ENCODE measurements around the gene AHRR. TPM values are rescaled to one million over a fixed set of nuclear protein-coding genes. Genes with fewer than 3 reads are reported as not detected.

The AHRR gene
- total and polyA plus RNA-seq, 2 experiments from 2014 or later = 0.27 to 1.8 TPM

DNA sequence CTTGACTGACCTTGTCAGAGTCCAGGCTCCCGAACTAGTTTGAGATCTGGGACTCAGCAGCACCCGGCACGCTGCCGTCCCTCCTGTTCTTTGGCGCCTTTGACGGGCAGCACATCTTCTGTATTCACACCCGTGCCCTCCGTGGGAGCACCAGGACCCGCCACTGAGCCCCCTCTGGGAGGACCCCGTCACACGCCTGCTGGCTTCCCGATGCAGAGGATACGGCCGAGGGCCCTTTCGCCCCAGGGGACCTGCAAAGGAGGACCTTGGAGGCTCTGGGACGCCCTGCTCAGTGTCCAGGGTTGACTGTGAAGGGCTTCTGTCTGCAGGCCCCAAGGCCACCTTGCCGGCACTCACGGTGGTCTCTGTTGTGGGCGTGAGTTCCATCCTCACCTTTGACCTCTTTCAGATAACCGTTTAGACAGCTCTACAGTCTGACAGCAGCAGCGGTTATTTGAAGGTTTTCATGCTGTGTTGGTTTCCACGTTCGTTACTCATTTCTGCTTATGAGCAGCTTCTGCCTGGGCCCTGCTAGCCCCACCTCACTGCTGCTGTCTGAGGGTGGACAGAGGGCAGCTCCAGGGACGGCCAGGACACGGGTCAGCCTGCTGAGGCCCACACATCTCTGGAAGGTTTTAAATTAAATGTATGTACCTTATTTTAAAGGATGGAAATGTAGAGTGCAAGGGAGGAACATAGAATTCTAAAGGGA, 108.9 kb downstream of the AHRR start:
- Mint-ChIP-seq H3K27me3 (ENCODE audit: insufficient read depth, low read depth, poor library complexity) (peaks cover 5% of the 10 kb centered on the region), H3K36me3 (ENCODE audit: low read depth) (no peaks in the 10 kb centered on the region; the same call in 2 of the 3 replicates), H3K9me3 (no peaks in the 10 kb centered on the region), H3K4me3 (no peak overlapping the region; the same call in 2 of the 3 replicates), H3K27ac (no peak overlapping the region), H3K4me1 (peaks cover 5% of the 10 kb centered on the region)
- TF ChIP-seq CREB1 (CRISPR knock-in tag; IDR thresholded peaks at IDR 0.05; ENCODE audit: low read depth) (no peak), ZNF114 (CRISPR knock-in tag; IDR thresholded peaks at IDR 0.05) (no peak), POLR2AphosphoS5 (IDR thresholded peaks at IDR 0.05; ENCODE audit: low read depth) (no peak), EZH2phosphoT487 (IDR thresholded peaks at IDR 0.05; ENCODE audit: unreplicated experiment) (no peak), ZNF331 (CRISPR knock-in tag; IDR thresholded peaks at IDR 0.05; ENCODE audit: low read depth) (no peak), STAT1 (IDR thresholded peaks at IDR 0.05; ENCODE audit: unreplicated experiment) (no peak)
- TF ChIP-seq, protein P1, sequence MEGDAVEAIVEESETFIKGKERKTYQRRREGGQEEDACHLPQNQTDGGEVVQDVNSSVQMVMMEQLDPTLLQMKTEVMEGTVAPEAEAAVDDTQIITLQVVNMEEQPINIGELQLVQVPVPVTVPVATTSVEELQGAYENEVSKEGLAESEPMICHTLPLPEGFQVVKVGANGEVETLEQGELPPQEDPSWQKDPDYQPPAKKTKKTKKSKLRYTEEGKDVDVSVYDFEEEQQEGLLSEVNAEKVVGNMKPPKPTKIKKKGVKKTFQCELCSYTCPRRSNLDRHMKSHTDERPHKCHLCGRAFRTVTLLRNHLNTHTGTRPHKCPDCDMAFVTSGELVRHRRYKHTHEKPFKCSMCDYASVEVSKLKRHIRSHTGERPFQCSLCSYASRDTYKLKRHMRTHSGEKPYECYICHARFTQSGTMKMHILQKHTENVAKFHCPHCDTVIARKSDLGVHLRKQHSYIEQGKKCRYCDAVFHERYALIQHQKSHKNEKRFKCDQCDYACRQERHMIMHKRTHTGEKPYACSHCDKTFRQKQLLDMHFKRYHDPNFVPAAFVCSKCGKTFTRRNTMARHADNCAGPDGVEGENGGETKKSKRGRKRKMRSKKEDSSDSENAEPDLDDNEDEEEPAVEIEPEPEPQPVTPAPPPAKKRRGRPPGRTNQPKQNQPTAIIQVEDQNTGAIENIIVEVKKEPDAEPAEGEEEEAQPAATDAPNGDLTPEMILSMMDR (conservative IDR thresholded peaks at IDR 0.05; ENCODE audit: low read depth in 2 of 2) = no peak
- TF ChIP-seq, protein P2, sequence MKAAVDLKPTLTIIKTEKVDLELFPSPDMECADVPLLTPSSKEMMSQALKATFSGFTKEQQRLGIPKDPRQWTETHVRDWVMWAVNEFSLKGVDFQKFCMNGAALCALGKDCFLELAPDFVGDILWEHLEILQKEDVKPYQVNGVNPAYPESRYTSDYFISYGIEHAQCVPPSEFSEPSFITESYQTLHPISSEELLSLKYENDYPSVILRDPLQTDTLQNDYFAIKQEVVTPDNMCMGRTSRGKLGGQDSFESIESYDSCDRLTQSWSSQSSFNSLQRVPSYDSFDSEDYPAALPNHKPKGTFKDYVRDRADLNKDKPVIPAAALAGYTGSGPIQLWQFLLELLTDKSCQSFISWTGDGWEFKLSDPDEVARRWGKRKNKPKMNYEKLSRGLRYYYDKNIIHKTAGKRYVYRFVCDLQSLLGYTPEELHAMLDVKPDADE (IDR thresholded peaks at IDR 0.05) = no peak
- TF ChIP-seq, protein P3, sequence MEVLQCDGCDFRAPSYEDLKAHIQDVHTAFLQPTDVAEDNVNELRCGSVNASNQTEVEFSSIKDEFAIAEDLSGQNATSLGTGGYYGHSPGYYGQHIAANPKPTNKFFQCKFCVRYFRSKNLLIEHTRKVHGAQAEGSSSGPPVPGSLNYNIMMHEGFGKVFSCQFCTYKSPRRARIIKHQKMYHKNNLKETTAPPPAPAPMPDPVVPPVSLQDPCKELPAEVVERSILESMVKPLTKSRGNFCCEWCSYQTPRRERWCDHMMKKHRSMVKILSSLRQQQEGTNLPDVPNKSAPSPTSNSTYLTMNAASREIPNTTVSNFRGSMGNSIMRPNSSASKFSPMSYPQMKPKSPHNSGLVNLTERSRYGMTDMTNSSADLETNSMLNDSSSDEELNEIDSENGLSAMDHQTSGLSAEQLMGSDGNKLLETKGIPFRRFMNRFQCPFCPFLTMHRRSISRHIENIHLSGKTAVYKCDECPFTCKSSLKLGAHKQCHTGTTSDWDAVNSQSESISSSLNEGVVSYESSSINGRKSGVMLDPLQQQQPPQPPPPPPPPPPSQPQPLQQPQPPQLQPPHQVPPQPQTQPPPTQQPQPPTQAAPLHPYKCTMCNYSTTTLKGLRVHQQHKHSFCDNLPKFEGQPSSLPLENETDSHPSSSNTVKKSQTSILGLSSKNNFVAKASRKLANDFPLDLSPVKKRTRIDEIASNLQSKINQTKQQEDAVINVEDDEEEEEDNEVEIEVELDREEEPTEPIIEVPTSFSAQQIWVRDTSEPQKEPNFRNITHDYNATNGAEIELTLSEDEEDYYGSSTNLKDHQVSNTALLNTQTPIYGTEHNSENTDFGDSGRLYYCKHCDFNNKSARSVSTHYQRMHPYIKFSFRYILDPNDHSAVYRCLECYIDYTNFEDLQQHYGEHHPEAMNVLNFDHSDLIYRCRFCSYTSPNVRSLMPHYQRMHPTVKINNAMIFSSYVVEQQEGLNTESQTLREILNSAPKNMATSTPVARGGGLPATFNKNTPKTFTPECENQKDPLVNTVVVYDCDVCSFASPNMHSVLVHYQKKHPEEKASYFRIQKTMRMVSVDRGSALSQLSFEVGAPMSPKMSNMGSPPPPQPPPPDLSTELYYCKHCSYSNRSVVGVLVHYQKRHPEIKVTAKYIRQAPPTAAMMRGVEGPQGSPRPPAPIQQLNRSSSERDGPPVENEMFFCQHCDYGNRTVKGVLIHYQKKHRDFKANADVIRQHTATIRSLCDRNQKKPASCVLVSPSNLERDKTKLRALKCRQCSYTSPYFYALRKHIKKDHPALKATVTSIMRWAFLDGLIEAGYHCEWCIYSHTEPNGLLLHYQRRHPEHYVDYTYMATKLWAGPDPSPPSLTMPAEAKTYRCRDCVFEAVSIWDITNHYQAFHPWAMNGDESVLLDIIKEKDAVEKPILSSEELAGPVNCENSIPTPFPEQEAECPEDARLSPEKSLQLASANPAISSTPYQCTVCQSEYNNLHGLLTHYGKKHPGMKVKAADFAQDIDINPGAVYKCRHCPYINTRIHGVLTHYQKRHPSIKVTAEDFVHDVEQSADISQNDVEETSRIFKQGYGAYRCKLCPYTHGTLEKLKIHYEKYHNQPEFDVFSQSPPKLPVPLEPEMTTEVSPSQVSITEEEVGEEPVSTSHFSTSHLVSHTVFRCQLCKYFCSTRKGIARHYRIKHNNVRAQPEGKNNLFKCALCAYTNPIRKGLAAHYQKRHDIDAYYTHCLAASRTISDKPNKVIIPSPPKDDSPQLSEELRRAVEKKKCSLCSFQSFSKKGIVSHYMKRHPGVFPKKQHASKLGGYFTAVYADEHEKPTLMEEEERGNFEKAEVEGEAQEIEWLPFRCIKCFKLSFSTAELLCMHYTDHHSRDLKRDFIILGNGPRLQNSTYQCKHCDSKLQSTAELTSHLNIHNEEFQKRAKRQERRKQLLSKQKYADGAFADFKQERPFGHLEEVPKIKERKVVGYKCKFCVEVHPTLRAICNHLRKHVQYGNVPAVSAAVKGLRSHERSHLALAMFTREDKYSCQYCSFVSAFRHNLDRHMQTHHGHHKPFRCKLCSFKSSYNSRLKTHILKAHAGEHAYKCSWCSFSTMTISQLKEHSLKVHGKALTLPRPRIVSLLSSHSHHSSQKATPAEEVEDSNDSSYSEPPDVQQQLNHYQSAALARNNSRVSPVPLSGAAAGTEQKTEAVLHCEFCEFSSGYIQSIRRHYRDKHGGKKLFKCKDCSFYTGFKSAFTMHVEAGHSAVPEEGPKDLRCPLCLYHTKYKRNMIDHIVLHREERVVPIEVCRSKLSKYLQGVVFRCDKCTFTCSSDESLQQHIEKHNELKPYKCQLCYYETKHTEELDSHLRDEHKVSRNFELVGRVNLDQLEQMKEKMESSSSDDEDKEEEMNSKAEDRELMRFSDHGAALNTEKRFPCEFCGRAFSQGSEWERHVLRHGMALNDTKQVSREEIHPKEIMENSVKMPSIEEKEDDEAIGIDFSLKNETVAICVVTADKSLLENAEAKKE (CRISPR knock-in tag; IDR thresholded peaks at IDR 0.05) = no peak
- Histone ChIP-seq H3F3A (replicated peaks; ENCODE audit: low read depth) (no peaks in the 10 kb centered on the region), H3K36me3 (ENCODE audit: insufficient read depth) (no peaks in the 10 kb centered on the region), H2AFZ (no peak overlapping the region), H4K20me1 (replicated peaks; ENCODE audit: insufficient read depth) (no peaks in the 10 kb centered on the region), H3K4me2 (no peak overlapping the region), H3K79me2 (replicated peaks; ENCODE audit: insufficient read depth) (no peaks in the 10 kb centered on the region), H3K27ac (ENCODE audit: low read depth) (no peak overlapping the region), H3K27me3 (ENCODE audit: insufficient read depth) (no peaks in the 10 kb centered on the region), H3K4me3 (no peak overlapping the region), H3K4me1 (ENCODE audit: insufficient read depth) (no peaks in the 10 kb centered on the region), H3K9me2 (ENCODE audit: insufficient read depth) (peaks cover 8% of the 10 kb centered on the region)
- no peak for ATAC-seq
- DNase-seq (ENCODE audit: low spot score) = no peak
